Uterus (tissue), 2 donors: ENCODE measurements around the gene FETUB.

Experiments
- POLR2A ChIP-seq, 2 donors: fragments of 450-650 bp; IDR thresholded peaks; one replicate each; pipeline ENCODE4 v1.6.1; 2016; ENCODE audit warnings: antibody characterized with exemption in 2 of 2, mild to moderate bottlenecking in 1 of 2, moderate library complexity in 1 of 2
- TF ChIP-seq, protein P1 (sequence below), 4 experiments: fragments of 200-600 bp in 2 of 4; fragments of 450-650 bp in 2 of 4; sonication (generic) in 2 of 4; IDR thresholded peaks; one replicate each; pipeline ENCODE4 v1.5.1; 2016 to 2019; ENCODE audit warnings: antibody characterized with exemption in 4 of 4, mild to moderate bottlenecking in 2 of 4, moderate library complexity in 1 of 4

DNA sequence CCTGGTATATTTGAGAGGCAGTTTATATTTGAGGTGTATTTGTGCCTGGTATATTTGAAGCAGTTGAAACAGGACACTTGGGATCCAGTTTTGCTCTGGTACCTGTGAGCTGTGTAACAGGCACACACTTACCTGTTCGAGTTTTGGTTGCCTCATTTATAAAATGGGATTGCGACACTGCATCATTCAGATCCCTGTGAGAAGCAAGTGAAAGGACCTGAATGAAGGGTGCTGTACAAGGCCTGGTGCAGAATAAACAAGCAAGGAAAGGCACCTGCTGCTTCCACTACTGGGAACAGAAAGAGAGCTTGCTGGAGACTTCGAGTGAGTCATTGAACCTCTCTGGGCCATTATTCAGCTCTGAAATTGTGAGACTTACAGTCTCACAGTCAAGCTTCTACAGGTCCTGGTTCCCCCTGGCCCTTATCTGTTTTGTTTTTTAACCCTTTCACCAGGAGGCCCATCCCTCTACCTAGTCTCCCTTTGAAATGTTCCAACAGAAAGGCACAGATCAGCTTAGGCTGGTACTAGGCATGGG lies 11.5 kb downstream of the FETUB start:
- TF ChIP-seq, protein P1, sequence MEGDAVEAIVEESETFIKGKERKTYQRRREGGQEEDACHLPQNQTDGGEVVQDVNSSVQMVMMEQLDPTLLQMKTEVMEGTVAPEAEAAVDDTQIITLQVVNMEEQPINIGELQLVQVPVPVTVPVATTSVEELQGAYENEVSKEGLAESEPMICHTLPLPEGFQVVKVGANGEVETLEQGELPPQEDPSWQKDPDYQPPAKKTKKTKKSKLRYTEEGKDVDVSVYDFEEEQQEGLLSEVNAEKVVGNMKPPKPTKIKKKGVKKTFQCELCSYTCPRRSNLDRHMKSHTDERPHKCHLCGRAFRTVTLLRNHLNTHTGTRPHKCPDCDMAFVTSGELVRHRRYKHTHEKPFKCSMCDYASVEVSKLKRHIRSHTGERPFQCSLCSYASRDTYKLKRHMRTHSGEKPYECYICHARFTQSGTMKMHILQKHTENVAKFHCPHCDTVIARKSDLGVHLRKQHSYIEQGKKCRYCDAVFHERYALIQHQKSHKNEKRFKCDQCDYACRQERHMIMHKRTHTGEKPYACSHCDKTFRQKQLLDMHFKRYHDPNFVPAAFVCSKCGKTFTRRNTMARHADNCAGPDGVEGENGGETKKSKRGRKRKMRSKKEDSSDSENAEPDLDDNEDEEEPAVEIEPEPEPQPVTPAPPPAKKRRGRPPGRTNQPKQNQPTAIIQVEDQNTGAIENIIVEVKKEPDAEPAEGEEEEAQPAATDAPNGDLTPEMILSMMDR (IDR thresholded peaks at IDR 0.05): no peak
- TF ChIP-seq POLR2A (IDR thresholded peaks at IDR 0.05): no peak
